Kidney (tissue), 14 donors: ENCODE results near the gene ARRDC3. TPM values are rescaled to one million over a fixed set of nuclear protein-coding genes. Genes with fewer than 3 reads are reported as not detected.
"Not testable (repeated sequence)": the region's sequence is repeated elsewhere in the genome, so short reads cannot be mapped to it uniquely, and the experiment has no call there.

Experiments used
- DNase-seq, 5 donors: peaks; one replicate each; pipeline ENCODE4 v3.0.0-alpha.2; 2013 to 2020
- FAIRE-seq: peaks from 2 replicates; lab custom pipeline; 2012; peaks lifted over from hg19 to GRCh38; lab: Jason Lieb, UNC
- H3K27ac ChIP-seq, 2 donors: one replicate each; pipeline ENCODE4 v1.7.0; 2013; ENCODE audit warnings: low read depth in 2 of 2, low read length in 2 of 2, inconsistent platforms in 1 of 2
- H3K27me3 ChIP-seq: one replicate; pipeline ENCODE4 v1.7.1; 2013; ENCODE audit warnings: low read length, inconsistent platforms; ENCODE audit not compliant: control insufficient read depth, insufficient read depth
- H3K36me3 ChIP-seq, 3 donors: one replicate each; pipeline versions ENCODE4 v1.7.0 to v1.7.1; 2013; ENCODE audit warnings: low read length in 3 of 3, control low read depth in 1 of 3, inconsistent platforms in 1 of 3; ENCODE audit not compliant: insufficient read depth in 3 of 3, control insufficient read depth in 2 of 3
- H3K4me1 ChIP-seq, 3 donors: one replicate each; pipeline versions ENCODE4 v1.7.0 to v1.7.1; 2013; ENCODE audit warnings: low read length in 3 of 3, inconsistent platforms in 1 of 3, low read depth in 1 of 3; ENCODE audit not compliant: control insufficient read depth in 2 of 3, insufficient read depth in 2 of 3
- H3K4me3 ChIP-seq, 3 donors: one replicate each; pipeline versions ENCODE4 v1.7.0 to v1.8.1; 2013; ENCODE audit warnings: low read length in 3 of 3, control low read depth in 1 of 3, inconsistent platforms in 1 of 3
- H3K9ac ChIP-seq, 3 donors: one replicate each; pipeline versions ENCODE4 v1.7.0 to v1.7.1; 2013; ENCODE audit warnings: low read length in 3 of 3, control low read depth in 1 of 3, inconsistent platforms in 1 of 3
- H3K9me3 ChIP-seq, 3 donors: one replicate each; pipeline versions ENCODE4 v1.7.0 to v1.7.1; 2013; ENCODE audit warnings: low read length in 3 of 3, control low read depth in 1 of 3, inconsistent platforms in 1 of 3; ENCODE audit not compliant: control insufficient read depth in 2 of 3, insufficient read depth in 1 of 3
- intact Hi-C: fragments of 100-400 bp; cut with DNase I; formaldehyde crosslinking; loops from one replicate; pipeline ENCODE4 v1.11.1; 2022
- polyA plus RNA-seq: library from polyadenylated mRNA; stranded (reverse); fragments of 350-450 nt; fragmentation: Illumina TruSeq; extraction: RNeasy Lipid Tissue Mini Kit (QIAGEN cat#74804); gene quantifications from one replicate; pipeline ENCODE4 v1.2.3, GENCODE V29; 2014; ENCODE audit warnings: low read depth, low replicate concordance; ENCODE audit not compliant: insufficient read depth
- total RNA-seq: library from RNA; stranded (reverse); fragmentation: NEBNext Ultra II Directional; extraction: Animal tissue kit (Norgen Biotek cat#: 25700); gene quantifications from one replicate; pipeline ENCODE4 v1.2.1, GENCODE V29; 2021
- TF ChIP-seq, protein P1 (sequence below): IDR thresholded peaks from 3 replicates; pipeline ENCODE4 v1.5.1; 2012; ENCODE audit warnings: mild to moderate bottlenecking, moderate library complexity, borderline replicate concordance; ENCODE audit not compliant: insufficient read depth; ENCODE audit errors: extremely low read depth
- donor health status: control.
- donor health status: control.
- donor health status: control.
- donor health status: control.
- donor health status: control.
- donor health status: DM: yes; HTN: yes; CAD: no.
- donor health status: Normal renal cell carcinoma (clear cell type).

ARRDC3 gene
- total and polyA plus RNA-seq, 2 donors from 2014 or later, result 18.4 to 124 TPM

DNA sequence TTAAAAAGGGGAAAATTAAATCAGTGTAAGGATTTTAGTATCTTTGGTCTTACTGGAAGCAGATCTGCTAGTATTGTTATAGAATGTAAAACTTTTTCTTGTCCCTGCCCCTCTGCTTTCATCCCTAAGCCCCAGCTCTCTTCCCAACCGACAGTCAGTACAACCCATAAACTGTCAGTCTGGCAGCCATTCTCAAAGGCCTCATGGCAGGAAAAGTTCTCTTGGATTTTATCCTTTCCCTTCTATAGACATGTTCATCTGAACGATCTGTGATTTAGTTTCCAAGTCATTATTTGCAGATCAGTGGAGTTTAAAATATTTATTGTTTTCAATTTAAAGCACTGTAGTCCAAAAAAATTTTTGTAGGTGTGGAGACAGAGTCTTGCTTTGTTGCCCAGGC, 39.2 kb downstream of the ARRDC3 start:
- Histone ChIP-seq H3K27ac (no peak overlapping the region), H3K27me3 (no peaks in the 10 kb centered on the region), H3K9me3 (no peaks in the 10 kb centered on the region), H3K4me3 (no peak overlapping the region), H3K36me3 (no peaks in the 10 kb centered on the region), H3K9ac (no peak overlapping the region), H3K4me1 (no peaks in the 10 kb centered on the region)
- intact Hi-C loops, result no loop called here
- no peak for DNase-seq
- TF ChIP-seq, protein P1, sequence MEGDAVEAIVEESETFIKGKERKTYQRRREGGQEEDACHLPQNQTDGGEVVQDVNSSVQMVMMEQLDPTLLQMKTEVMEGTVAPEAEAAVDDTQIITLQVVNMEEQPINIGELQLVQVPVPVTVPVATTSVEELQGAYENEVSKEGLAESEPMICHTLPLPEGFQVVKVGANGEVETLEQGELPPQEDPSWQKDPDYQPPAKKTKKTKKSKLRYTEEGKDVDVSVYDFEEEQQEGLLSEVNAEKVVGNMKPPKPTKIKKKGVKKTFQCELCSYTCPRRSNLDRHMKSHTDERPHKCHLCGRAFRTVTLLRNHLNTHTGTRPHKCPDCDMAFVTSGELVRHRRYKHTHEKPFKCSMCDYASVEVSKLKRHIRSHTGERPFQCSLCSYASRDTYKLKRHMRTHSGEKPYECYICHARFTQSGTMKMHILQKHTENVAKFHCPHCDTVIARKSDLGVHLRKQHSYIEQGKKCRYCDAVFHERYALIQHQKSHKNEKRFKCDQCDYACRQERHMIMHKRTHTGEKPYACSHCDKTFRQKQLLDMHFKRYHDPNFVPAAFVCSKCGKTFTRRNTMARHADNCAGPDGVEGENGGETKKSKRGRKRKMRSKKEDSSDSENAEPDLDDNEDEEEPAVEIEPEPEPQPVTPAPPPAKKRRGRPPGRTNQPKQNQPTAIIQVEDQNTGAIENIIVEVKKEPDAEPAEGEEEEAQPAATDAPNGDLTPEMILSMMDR, result no peak
- no peak for FAIRE-seq

DNA sequence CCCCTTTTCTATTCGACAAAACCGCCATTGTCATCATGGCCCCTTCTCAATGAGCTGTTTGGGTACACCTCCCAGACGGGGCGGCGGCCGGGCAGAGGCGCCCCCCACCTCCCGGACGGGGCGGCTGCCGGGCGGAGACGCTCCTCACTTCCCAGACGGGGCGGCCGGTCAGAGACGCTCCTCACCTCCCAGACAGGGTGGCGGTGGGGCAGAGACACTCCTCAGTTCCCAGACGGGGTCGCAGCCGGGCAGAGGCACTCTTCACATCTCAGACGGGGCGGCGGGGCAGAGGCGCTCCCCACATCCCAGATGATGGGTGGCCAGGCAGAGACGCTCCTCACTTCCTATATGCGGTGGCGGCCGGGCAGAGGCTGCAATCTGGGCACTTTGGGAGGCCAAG, 40.2 kb downstream of the ARRDC3 start:
- not testable (repeated sequence) for FAIRE-seq

DNA sequence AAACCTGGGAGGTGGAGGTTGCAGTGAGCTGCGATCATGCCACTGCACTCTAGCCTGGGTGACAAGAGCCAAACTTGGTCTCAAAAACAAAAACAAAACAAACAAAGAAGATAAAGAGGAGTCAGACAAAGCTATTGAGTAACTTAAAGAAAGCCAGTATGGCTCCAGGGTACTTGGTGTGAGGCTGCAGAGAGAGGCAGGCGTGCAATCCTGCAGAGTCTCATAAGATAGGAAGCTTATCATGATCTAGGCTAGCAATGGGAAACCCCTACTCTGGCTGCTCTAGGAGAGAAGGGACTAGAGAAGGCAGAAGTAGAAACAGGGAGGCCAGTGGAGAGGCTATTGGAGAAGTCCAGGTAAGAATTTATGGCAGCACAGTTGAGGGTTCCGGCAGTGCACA, 42.0 kb downstream of the ARRDC3 start:
- TF ChIP-seq, protein P1, result no peak
- Histone ChIP-seq H3K36me3 (no peaks in the 10 kb centered on the region), H3K4me1 (no peaks in the 10 kb centered on the region), H3K27ac (no peak overlapping the region), H3K4me3 (no peak overlapping the region), H3K9me3 (no peaks in the 10 kb centered on the region), H3K9ac (no peak overlapping the region), H3K27me3 (no peaks in the 10 kb centered on the region)
- intact Hi-C loops, result no loop called here
- FAIRE-seq, result no peak
- no peak for DNase-seq

More for the DNA sequence above, 40.2 kb downstream of the ARRDC3 start:
- H3K27me3 ChIP-seq, H3K4me1 ChIP-seq, intact Hi-C loops, H3K9me3 ChIP-seq, H3K9ac ChIP-seq, H3K4me3 ChIP-seq, DNase-seq, H3K27ac ChIP-seq, H3K36me3 ChIP-seq: not testable (repeated sequence)

DNA sequence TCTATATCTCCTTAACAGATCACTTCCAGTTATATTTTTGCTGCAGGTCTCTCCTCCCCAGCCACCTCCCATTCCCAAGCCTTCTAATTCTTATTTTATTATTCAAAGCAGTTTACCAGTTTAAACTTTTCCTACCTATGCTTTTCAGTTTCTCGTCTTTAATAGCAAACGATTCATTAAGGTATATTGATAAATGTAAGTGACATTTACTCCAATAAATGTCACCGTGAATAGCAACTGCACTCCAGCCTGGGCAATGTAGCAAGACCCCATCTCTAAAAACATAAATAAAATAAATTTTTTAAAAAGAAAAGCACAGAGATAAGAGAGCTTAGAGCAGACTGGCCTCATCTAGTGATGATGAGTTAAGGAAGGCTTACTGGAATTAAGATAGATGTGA, 42.6 kb downstream of the ARRDC3 start:
- intact Hi-C loops, result no loop called here

More for the DNA sequence above, 42.6 kb downstream of the ARRDC3 start:
- H3K27ac ChIP-seq, result no peak overlapping the region
- DNase-seq (no peak), FAIRE-seq (no peak)
- no peak overlapping the region for H3K9ac ChIP-seq
- H3K4me3 ChIP-seq, result no peak overlapping the region
- no peaks in the 10 kb centered on the region for H3K27me3 ChIP-seq
- H3K9me3 ChIP-seq, result no peaks in the 10 kb centered on the region
- no peaks in the 10 kb centered on the region for H3K4me1 ChIP-seq
- H3K36me3 ChIP-seq, result no peaks in the 10 kb centered on the region
- TF ChIP-seq, protein P1, result no peak
